Osteoblast (primary cell): ENCODE measurements around the gene IFNA6. TPM values are rescaled to one million over a fixed set of nuclear protein-coding genes. Genes with fewer than 3 reads are reported as not detected.

Experiments used
- DNase-seq: peaks from one replicate; pipeline ENCODE4 v3.0.0; 2011; ENCODE audit warnings: low spot score, mixed read lengths; ENCODE audit not compliant: insufficient read length; ENCODE audit errors: missing footprints
- H2AFZ ChIP-seq: 2 replicates; pipeline ENCODE4 v1.6.0; 2011; ENCODE audit warnings: mild to moderate bottlenecking, low read length
- H3K27ac ChIP-seq: 2 replicates; pipeline ENCODE4 v1.5.1; 2011; ENCODE audit warnings: mild to moderate bottlenecking, low read depth, low read length, moderate library complexity
- H3K27me3 ChIP-seq: 2 replicates; pipeline ENCODE4 v1.6.0; 2012; ENCODE audit warnings: mild to moderate bottlenecking, control low read depth, inconsistent platforms, low read length, moderate library complexity; ENCODE audit not compliant: insufficient read depth
- H3K36me3 ChIP-seq: 2 replicates; pipeline ENCODE4 v1.5.1; 2011; ENCODE audit warnings: mild to moderate bottlenecking, low read length, control low read depth, moderate library complexity; ENCODE audit not compliant: insufficient read depth
- H3K4me1 ChIP-seq: 2 replicates; pipeline ENCODE4 v1.5.1; 2011; ENCODE audit warnings: mild to moderate bottlenecking, low read length, control low read depth, moderate library complexity; ENCODE audit not compliant: insufficient read depth
- H3K4me2 ChIP-seq: 2 replicates; pipeline ENCODE4 v1.6.0; 2011; ENCODE audit warnings: mild to moderate bottlenecking, low read length; ENCODE audit not compliant: insufficient read depth
- H3K4me3 ChIP-seq: fragments of 200-600 bp; sonication (generic); 3 replicates; pipeline ENCODE4 v1.5.1; 2012; ENCODE audit warnings: mild to moderate bottlenecking, low read length, inconsistent platforms; ENCODE audit not compliant: insufficient read depth
- H3K79me2 ChIP-seq: 2 replicates; pipeline ENCODE4 v1.6.0; 2012; ENCODE audit warnings: mild to moderate bottlenecking, low read length, control low read depth, inconsistent platforms; ENCODE audit not compliant: insufficient read depth
- H3K9me3 ChIP-seq: 2 replicates; pipeline ENCODE4 v1.5.1; 2011; ENCODE audit warnings: low read depth, low read length, control low read depth
- H4K20me1 ChIP-seq: 2 replicates; pipeline ENCODE4 v1.6.0; 2012; ENCODE audit warnings: mild to moderate bottlenecking, low read length, control low read depth; ENCODE audit not compliant: insufficient read depth
- total RNA-seq: library from RNA; depleted of rRNA; stranded (reverse); fragments of >200 nt; gene quantifications from 2 replicates; pipeline ENCODE4 v1.2.3, GENCODE V29; 2012
- TF ChIP-seq, protein P1 (sequence below): IDR thresholded peaks from 2 replicates; pipeline ENCODE4 v1.5.1; 2011; ENCODE audit warnings: mild to moderate bottlenecking, low read depth, low read length, moderate library complexity; ENCODE audit errors: extremely low read depth

The IFNA6 gene
- total RNA-seq, 1 donor: not detected

- Histone ChIP-seq H3K27me3 (no peaks in the 10 kb centered on the region), H3K9me3 (no peaks in the 10 kb centered on the region), H3K27ac (no peak overlapping the region), H3K4me3 (peak overlapping the region; percentile 91), H4K20me1 (peaks cover 44% of the 10 kb centered on the region), H3K36me3 (peaks cover 16% of the 10 kb centered on the region), H3K4me1 (peaks cover 43% of the 10 kb centered on the region), H3K79me2 (peaks cover 68% of the 10 kb centered on the region), H3K4me2 (peak overlapping the region; percentile 93), H2AFZ (no peak overlapping the region)
- DNase-seq: no peak
- TF ChIP-seq, protein P1, sequence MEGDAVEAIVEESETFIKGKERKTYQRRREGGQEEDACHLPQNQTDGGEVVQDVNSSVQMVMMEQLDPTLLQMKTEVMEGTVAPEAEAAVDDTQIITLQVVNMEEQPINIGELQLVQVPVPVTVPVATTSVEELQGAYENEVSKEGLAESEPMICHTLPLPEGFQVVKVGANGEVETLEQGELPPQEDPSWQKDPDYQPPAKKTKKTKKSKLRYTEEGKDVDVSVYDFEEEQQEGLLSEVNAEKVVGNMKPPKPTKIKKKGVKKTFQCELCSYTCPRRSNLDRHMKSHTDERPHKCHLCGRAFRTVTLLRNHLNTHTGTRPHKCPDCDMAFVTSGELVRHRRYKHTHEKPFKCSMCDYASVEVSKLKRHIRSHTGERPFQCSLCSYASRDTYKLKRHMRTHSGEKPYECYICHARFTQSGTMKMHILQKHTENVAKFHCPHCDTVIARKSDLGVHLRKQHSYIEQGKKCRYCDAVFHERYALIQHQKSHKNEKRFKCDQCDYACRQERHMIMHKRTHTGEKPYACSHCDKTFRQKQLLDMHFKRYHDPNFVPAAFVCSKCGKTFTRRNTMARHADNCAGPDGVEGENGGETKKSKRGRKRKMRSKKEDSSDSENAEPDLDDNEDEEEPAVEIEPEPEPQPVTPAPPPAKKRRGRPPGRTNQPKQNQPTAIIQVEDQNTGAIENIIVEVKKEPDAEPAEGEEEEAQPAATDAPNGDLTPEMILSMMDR: no peak
Measured at GRCh38 chr9:21333226-21333625, 17.5 kb downstream of the IFNA6 start.

DNA sequence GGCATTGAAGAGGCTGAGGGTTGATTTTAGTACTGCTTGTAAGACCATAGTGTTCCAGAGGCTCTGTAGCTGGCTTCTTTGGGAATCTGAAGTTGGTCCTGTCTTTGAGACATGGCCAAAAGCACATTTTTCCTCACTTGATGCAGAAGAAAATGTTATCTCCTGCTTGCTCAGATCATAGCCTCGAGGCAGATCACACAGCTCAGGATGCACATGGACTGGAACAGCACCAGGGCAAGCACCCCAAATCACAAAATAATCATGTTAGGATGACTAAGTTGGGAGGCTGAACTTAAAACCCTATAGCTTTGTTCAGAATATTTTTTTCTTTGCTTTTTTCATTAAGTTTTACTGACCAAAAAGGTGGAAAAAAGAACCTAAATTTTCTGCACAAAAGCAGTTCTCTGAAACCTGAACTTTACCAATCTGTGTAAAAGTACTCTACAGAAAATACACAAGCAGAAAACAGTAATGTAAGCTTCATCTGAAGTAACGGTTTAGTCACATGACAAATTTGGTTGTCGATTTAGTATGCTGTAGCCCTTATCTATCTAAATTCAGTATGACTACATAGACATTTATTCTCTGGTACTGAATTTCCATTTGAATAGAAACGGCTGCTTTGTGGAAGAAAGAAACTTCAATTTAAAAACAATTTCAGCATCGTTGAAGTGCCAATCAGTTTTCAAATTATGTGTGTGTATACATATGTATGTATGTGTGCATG, 18.8 kb downstream of the IFNA6 start:
- DNase-seq: peak; percentile 31
- H3K4me3 ChIP-seq: peak overlapping the region; percentile 25
- no peak overlapping the region for H2AFZ ChIP-seq
- H3K27ac ChIP-seq: peak overlapping the region; percentile 13
- H3K79me2 ChIP-seq: peaks cover 80% of the 10 kb centered on the region
- H3K9me3 ChIP-seq: no peaks in the 10 kb centered on the region
- H4K20me1 ChIP-seq: peaks cover 47% of the 10 kb centered on the region
- TF ChIP-seq, protein P1: no peak
- peak overlapping the region; percentile 93 for H3K4me2 ChIP-seq
- H3K36me3 ChIP-seq: peaks cover 16% of the 10 kb centered on the region
- peaks cover 43% of the 10 kb centered on the region for H3K4me1 ChIP-seq
- no peaks in the 10 kb centered on the region for H3K27me3 ChIP-seq

GRCh38 chr9:21326526-21327139, 24.1 kb downstream of the IFNA6 start:
- H3K9me3 ChIP-seq: no peaks in the 10 kb centered on the region
- H3K4me3 ChIP-seq: no peak overlapping the region
- H4K20me1 ChIP-seq: peaks cover 34% of the 10 kb centered on the region
- peaks cover 13% of the 10 kb centered on the region for H3K4me1 ChIP-seq
- peaks cover 18% of the 10 kb centered on the region for H3K36me3 ChIP-seq
- TF ChIP-seq, protein P1: peak; percentile 63
- no peak overlapping the region for H3K4me2 ChIP-seq
- H3K27me3 ChIP-seq: no peaks in the 10 kb centered on the region
- H2AFZ ChIP-seq: no peak overlapping the region
- peaks cover 64% of the 10 kb centered on the region for H3K79me2 ChIP-seq
- H3K27ac ChIP-seq: no peak overlapping the region
- DNase-seq: no peak

DNA sequence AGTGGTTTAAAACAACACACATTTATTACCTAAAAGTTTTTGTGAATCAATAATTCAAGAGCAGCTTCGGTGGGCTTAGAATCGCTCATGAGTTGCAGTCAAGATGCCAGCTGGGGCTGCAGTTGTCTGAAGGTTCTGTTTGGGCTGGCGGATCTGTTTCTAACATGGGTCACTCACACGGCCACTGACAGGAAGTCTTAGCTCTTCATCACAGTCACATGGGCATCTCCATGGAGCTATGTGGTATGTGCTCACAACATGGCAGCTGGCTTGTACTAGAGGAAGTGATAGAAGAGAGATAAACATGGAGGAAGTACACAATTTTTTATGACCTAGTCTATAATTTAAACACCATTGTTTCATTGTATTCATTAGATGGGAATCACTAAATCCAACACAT, 26.6 kb downstream of the IFNA6 start:
- Histone ChIP-seq H3K4me1 (no peaks in the 10 kb centered on the region), H2AFZ (no peak overlapping the region), H3K27ac (no peak overlapping the region), H3K36me3 (peaks cover 18% of the 10 kb centered on the region), H4K20me1 (peaks cover 16% of the 10 kb centered on the region), H3K4me2 (no peak overlapping the region), H3K4me3 (no peak overlapping the region), H3K27me3 (no peaks in the 10 kb centered on the region), H3K79me2 (peaks cover 41% of the 10 kb centered on the region), H3K9me3 (no peaks in the 10 kb centered on the region)
- DNase-seq: no peak
- TF ChIP-seq, protein P1: no peak
